Right atrium auricular region (tissue), 2 donors: ENCODE measurements around the gene RPL38. TPM values are rescaled to one million over a fixed set of nuclear protein-coding genes. Genes with fewer than 3 reads are reported as not detected.
A peak's percentile ranks its signal among the peaks of the same experiment; 100 is the strongest.

ENCODE experiments used
- DNase-seq: peaks from one replicate; pipeline ENCODE4 v3.0.0-alpha.2; 2019; ENCODE audit warnings: low spot score
- H3K27ac ChIP-seq, 2 donors: fragments of 200-600 bp; sonication (generic); 1 replicate in 1 of 2; 2 replicates in 1 of 2; pipeline ENCODE4 v1.5.1; 2016 to 2019
- H3K27me3 ChIP-seq, 2 donors: fragments of 200-600 bp; sonication (generic); one replicate each; pipeline versions ENCODE4 v1.5.1 to v1.6.0; 2017 to 2019
- H3K36me3 ChIP-seq: fragments of 200-600 bp; sonication (generic); one replicate; pipeline ENCODE4 v1.5.1; 2016
- H3K4me1 ChIP-seq, 2 donors: fragments of 200-600 bp; sonication (generic); one replicate each; pipeline versions ENCODE4 v1.5.1 to v1.6.0; 2017 to 2019
- H3K4me3 ChIP-seq, 2 donors: fragments of 200-600 bp; sonication (generic); 1 replicate in 1 of 2; 2 replicates in 1 of 2; pipeline ENCODE4 v1.5.1; 2017 to 2019; ENCODE audit warnings: mild to moderate bottlenecking in 1 of 2, moderate library complexity in 1 of 2
- H3K9me3 ChIP-seq, 2 donors: fragments of 200-600 bp; sonication (generic); one replicate each; pipeline ENCODE4 v1.5.1; 2019
- total RNA-seq, 2 donors: library from RNA; depleted of rRNA; stranded (reverse); fragments of >200 nt; gene quantifications; one replicate each; pipeline ENCODE4 v1.1.0, GENCODE V29; 2016
- TF ChIP-seq, protein P1 (sequence below), 2 donors: fragments of 200-600 bp; sonication (generic); IDR thresholded peaks; one replicate each; pipeline ENCODE4 v1.5.1; 2019; ENCODE audit warnings: antibody characterized with exemption in 2 of 2

The RPL38 gene
- total RNA-seq, 2 donors from 2014 or later = 212 to 310 TPM

DNA sequence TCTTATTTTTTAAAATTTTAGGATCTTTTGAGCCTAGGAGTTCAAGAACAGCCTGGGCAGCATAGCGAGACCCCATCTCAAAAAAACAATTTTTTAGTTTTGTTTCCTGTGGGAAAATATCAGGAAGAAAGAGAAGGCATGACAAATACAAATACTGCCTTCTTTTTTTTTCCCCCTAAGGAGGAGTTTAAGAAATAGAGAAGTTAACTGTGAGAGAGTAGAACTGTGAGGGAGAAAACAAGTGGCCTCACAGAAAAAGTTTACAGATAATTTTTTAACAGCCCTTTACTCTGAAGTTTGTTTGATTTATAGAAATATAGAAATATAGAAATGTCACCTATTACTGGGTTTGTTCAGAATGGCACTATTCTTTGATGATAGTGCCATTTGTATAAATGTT lies 31.0 kb downstream of the RPL38 start:
- Histone ChIP-seq H3K9me3 (no peaks in the 10 kb centered on the region), H3K4me3 (no peak overlapping the region), H3K4me1 (peaks cover 0 to 23% of the 10 kb centered on the region in 2 donors), H3K36me3 (peaks cover 10% of the 10 kb centered on the region), H3K27ac (peak overlapping the region; percentile 15 to 59), H3K27me3 (no peaks in the 10 kb centered on the region)
- DNase-seq = no peak
- TF ChIP-seq, protein P1, sequence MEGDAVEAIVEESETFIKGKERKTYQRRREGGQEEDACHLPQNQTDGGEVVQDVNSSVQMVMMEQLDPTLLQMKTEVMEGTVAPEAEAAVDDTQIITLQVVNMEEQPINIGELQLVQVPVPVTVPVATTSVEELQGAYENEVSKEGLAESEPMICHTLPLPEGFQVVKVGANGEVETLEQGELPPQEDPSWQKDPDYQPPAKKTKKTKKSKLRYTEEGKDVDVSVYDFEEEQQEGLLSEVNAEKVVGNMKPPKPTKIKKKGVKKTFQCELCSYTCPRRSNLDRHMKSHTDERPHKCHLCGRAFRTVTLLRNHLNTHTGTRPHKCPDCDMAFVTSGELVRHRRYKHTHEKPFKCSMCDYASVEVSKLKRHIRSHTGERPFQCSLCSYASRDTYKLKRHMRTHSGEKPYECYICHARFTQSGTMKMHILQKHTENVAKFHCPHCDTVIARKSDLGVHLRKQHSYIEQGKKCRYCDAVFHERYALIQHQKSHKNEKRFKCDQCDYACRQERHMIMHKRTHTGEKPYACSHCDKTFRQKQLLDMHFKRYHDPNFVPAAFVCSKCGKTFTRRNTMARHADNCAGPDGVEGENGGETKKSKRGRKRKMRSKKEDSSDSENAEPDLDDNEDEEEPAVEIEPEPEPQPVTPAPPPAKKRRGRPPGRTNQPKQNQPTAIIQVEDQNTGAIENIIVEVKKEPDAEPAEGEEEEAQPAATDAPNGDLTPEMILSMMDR (IDR thresholded peaks at IDR 0.05) = no peak

- Histone ChIP-seq H3K36me3 (peaks cover 10% of the 10 kb centered on the region), H3K4me1 (peaks cover 0 to 28% of the 10 kb centered on the region in 2 donors), H3K4me3 (peak overlapping the region in 1 of 2 donors; percentile 24), H3K27ac (peak overlapping the region; percentile 15 to 59), H3K9me3 (no peaks in the 10 kb centered on the region), H3K27me3 (no peaks in the 10 kb centered on the region)
- TF ChIP-seq, protein P1 (IDR thresholded peaks at IDR 0.05) = no peak
- no peak for DNase-seq
Measured at GRCh38 chr17:74235040-74235581, 31.6 kb downstream of the RPL38 start.

DNA sequence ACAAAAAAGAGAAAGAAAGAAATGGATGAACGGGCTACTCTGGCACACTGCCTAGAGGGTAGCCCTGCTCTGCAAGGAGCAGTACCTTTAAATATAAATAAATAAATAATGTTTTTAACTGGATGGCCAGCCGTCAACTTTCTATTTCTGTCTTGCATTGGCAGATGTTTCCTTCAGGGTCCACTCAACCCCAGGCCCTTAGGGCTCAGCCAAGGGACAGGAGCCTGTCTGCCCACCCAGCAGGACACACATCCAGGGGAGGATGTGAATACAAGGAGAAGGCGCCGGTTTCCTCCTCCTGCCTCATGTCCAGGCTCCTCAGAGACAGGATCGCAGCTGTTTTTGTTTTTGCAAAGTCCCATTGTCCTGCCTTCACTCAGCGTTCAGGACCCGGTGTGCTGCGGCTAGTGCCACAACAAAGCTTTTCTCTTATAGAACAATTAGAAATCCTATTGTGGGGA lies 32.5 kb downstream of the RPL38 start:
- no peaks in the 10 kb centered on the region for H3K9me3 ChIP-seq
- no peaks in the 10 kb centered on the region for H3K27me3 ChIP-seq
- H3K4me3 ChIP-seq = no peak overlapping the region
- TF ChIP-seq, protein P1 (IDR thresholded peaks at IDR 0.05) = no peak
- peaks cover 2% of the 10 kb centered on the region for H3K36me3 ChIP-seq
- peak overlapping the region; percentile 16 to 40 for H3K27ac ChIP-seq
- DNase-seq = no peak
- H3K4me1 ChIP-seq = peaks cover 0 to 36% of the 10 kb centered on the region in 2 donors

DNA sequence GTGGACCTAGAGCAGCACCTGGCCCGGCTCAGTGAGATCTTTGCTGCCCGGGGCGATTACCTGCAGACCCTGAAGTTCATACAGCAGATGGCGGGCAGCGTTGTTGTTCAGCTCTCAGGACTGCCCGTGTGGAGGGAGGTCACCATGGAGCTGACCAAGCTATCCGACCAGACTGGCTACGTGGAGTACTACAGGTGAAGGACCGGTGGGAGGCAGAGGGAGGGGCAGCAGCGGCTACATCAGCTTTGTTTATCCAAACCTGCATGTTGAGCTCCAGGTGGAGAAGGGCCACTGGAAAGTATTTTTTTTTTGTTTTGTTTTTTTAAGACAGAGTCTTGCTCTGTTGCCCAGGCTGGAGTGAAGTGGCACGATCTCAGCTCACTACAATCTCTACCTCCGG lies 33.8 kb downstream of the RPL38 start:
- TF ChIP-seq, protein P1 (IDR thresholded peaks at IDR 0.05) = no peak
- Histone ChIP-seq H3K9me3 (no peaks in the 10 kb centered on the region), H3K27me3 (no peaks in the 10 kb centered on the region), H3K4me3 (no peak overlapping the region), H3K4me1 (peaks cover 0 to 50% of the 10 kb centered on the region in 2 donors), H3K27ac (no peak overlapping the region), H3K36me3 (no peaks in the 10 kb centered on the region)
- DNase-seq = no peak

GRCh38 chr17:74239172-74239571 lies 35.7 kb downstream of the RPL38 start:
- TF ChIP-seq, protein P1 (IDR thresholded peaks at IDR 0.05) = no peak
- H3K27ac ChIP-seq = no peak overlapping the region
- no peaks in the 10 kb centered on the region for H3K9me3 ChIP-seq
- no peak overlapping the region for H3K4me3 ChIP-seq
- H3K4me1 ChIP-seq = peaks cover 0 to 67% of the 10 kb centered on the region in 2 donors
- no peaks in the 10 kb centered on the region for H3K36me3 ChIP-seq
- peak; percentile 68 for DNase-seq
- H3K27me3 ChIP-seq = no peaks in the 10 kb centered on the region
